Hepatocyte (in vitro differentiated cells): Measurements from ENCODE around the gene SUMF1. TPM values are rescaled to one million over a fixed set of nuclear protein-coding genes. Genes with fewer than 3 reads are reported as not detected.
"Not testable (repeated sequence)": the region's sequence is repeated elsewhere in the genome, so short reads cannot be mapped to it uniquely, and the experiment has no call there.

Experiments used
- DNase-seq: peaks from one replicate; pipeline ENCODE4 v3.0.0-alpha.2; 2016; ENCODE audit warnings: low spot score
- H2AFZ ChIP-seq: fragments of 200-600 bp; sonication (generic); 2 replicates; pipeline ENCODE4 v1.6.0; 2016; ENCODE audit warnings: antibody characterized with exemption, mild to moderate bottlenecking
- H3K27ac ChIP-seq: fragments of 200-600 bp; sonication (generic); 2 replicates; pipeline ENCODE4 v1.5.1; 2016; ENCODE audit warnings: mild to moderate bottlenecking
- H3K27me3 ChIP-seq: fragments of 200-600 bp; sonication (generic); 2 replicates; pipeline ENCODE4 v1.6.1; 2016
- H3K36me3 ChIP-seq: fragments of 200-600 bp; sonication (generic); replicated peaks from 2 replicates; pipeline ENCODE4 v1.5.1; 2016; ENCODE audit warnings: low read depth; ENCODE audit not compliant: insufficient read depth
- H3K4me1 ChIP-seq: fragments of 200-600 bp; sonication (generic); 2 replicates; pipeline ENCODE4 v1.5.1; 2016; ENCODE audit warnings: mild to moderate bottlenecking, moderate library complexity; ENCODE audit not compliant: insufficient read depth
- H3K4me2 ChIP-seq: fragments of 200-600 bp; sonication (generic); 2 replicates; pipeline ENCODE4 v1.6.0; 2016
- H3K4me3 ChIP-seq: fragments of 200-600 bp; sonication (generic); 2 replicates; pipeline ENCODE4 v1.5.1; 2016; ENCODE audit warnings: mild to moderate bottlenecking
- H3K79me2 ChIP-seq: fragments of 200-600 bp; sonication (generic); 2 replicates; pipeline ENCODE4 v1.6.0; 2017; ENCODE audit warnings: mild to moderate bottlenecking
- H3K9me2 ChIP-seq: fragments of 200-600 bp; sonication (generic); replicated peaks from 2 replicates; pipeline ENCODE4 v1.6.0; 2017; ENCODE audit warnings: mild to moderate bottlenecking; ENCODE audit not compliant: insufficient read depth
- H3K9me3 ChIP-seq: fragments of 200-600 bp; sonication (generic); 2 replicates; pipeline ENCODE4 v1.5.1; 2016; ENCODE audit warnings: low read depth, mild to moderate bottlenecking
- H4K20me1 ChIP-seq: fragments of 200-600 bp; sonication (generic); 2 replicates; pipeline ENCODE4 v1.6.0; 2016; ENCODE audit warnings: mild to moderate bottlenecking; ENCODE audit not compliant: insufficient read depth, poor library complexity, severe bottlenecking
- CTCF ChIP-seq: fragments of 200-600 bp; sonication (generic); IDR thresholded peaks from 2 replicates; pipeline ENCODE4 v1.5.1; 2016; ENCODE audit warnings: antibody characterized with exemption, mild to moderate bottlenecking; ENCODE audit not compliant: poor library complexity
- EZH2 ChIP-seq: fragments of 200-600 bp; sonication (generic); IDR thresholded peaks from 2 replicates; pipeline ENCODE4 v1.6.1; 2016; ENCODE audit warnings: antibody characterized with exemption, mild to moderate bottlenecking, borderline replicate concordance
- EZH2phosphoT487 ChIP-seq: fragments of 200-600 bp; sonication (generic); IDR thresholded peaks from one replicate; pipeline ENCODE4 v1.6.1; 2018; ENCODE audit warnings: antibody characterized with exemption, mild to moderate bottlenecking, low read depth, moderate library complexity; ENCODE audit not compliant: unreplicated experiment, severe bottlenecking
- WGBS: methylation state at CpG from one replicate; pipeline ENCODE4 v1.1.6; 2016; ENCODE audit warnings: low lambda C conversion rate; ENCODE audit errors: missing lambda C conversion rate; 5-methylcytosine and 5-hydroxymethylcytosine counted together
- polyA plus RNA-seq: library from polyadenylated mRNA; unstranded; fragments of >200 nt; fragmentation: Nextera tagmentation; extraction: Ambion mirVana; gene quantifications from 2 replicates; pipeline ENCODE4 v1.2.1, GENCODE V29; 2016
- total RNA-seq: library from RNA; depleted of rRNA; stranded (reverse); fragments of >200 nt; gene quantifications from 2 replicates; pipeline ENCODE4 v1.2.3, GENCODE V29; 2014

The SUMF1 gene
- total and polyA plus RNA-seq, 2 experiments from 2014 or later: 55.5 to 59.0 TPM

- WGBS: 36% methylated on average over 1 of the region's 1 CpG
- no peak overlapping the region for H2AFZ ChIP-seq
- no peaks in the 10 kb centered on the region for H3K4me1 ChIP-seq
- H3K4me2 ChIP-seq: no peak overlapping the region
- TF ChIP-seq CTCF (peak; percentile 4), EZH2phosphoT487 (no peak)
- H3K27me3 ChIP-seq: no peaks in the 10 kb centered on the region
- no peaks in the 10 kb centered on the region for H4K20me1 ChIP-seq
- H3K36me3 ChIP-seq: no peaks in the 10 kb centered on the region
- no peaks in the 10 kb centered on the region for H3K9me3 ChIP-seq
- no peak overlapping the region for H3K27ac ChIP-seq
- no peak overlapping the region for H3K4me3 ChIP-seq
- DNase-seq: no peak
- no peaks in the 10 kb centered on the region for H3K79me2 ChIP-seq
- H3K9me2 ChIP-seq: no peaks in the 10 kb centered on the region
Observed at GRCh38 chr3:4334548-4334947, 132.5 kb downstream of the SUMF1 start.

- no peaks in the 10 kb centered on the region for H3K79me2 ChIP-seq
- no peak for DNase-seq
- no peak overlapping the region for H3K4me2 ChIP-seq
- H3K9me3 ChIP-seq: no peaks in the 10 kb centered on the region
- H2AFZ ChIP-seq: no peak overlapping the region
- TF ChIP-seq EZH2 (no peak), CTCF (no peak), EZH2phosphoT487 (no peak)
- no peaks in the 10 kb centered on the region for H3K27me3 ChIP-seq
- no peaks in the 10 kb centered on the region for H3K4me1 ChIP-seq
- H3K4me3 ChIP-seq: no peak overlapping the region
- H3K27ac ChIP-seq: no peak overlapping the region
- H3K9me2 ChIP-seq: no peaks in the 10 kb centered on the region
- no peaks in the 10 kb centered on the region for H4K20me1 ChIP-seq
- 93% methylated on average over 3 of the region's 3 CpGs for WGBS
- no peaks in the 10 kb centered on the region for H3K36me3 ChIP-seq
Observed at GRCh38 chr3:4332991-4333390, 134.1 kb downstream of the SUMF1 start.

- Histone ChIP-seq H3K4me2 (no peak overlapping the region), H3K27me3 (no peaks in the 10 kb centered on the region), H3K4me3 (no peak overlapping the region), H2AFZ (no peak overlapping the region), H3K27ac (no peak overlapping the region), H3K9me3 (no peaks in the 10 kb centered on the region), H3K4me1 (no peaks in the 10 kb centered on the region), H3K79me2 (no peaks in the 10 kb centered on the region), H3K9me2 (no peaks in the 10 kb centered on the region), H3K36me3 (no peaks in the 10 kb centered on the region), H4K20me1 (no peaks in the 10 kb centered on the region)
- 86% methylated on average over 3 of the region's 3 CpGs for WGBS
- DNase-seq: no peak
- TF ChIP-seq EZH2: no peak
Observed at GRCh38 chr3:4332574-4332973, 134.5 kb downstream of the SUMF1 start.

- Histone ChIP-seq H3K36me3 (no peaks in the 10 kb centered on the region), H3K27me3 (no peaks in the 10 kb centered on the region), H3K79me2 (no peaks in the 10 kb centered on the region), H3K9me2 (no peaks in the 10 kb centered on the region), H3K27ac (no peak overlapping the region), H3K4me2 (no peak overlapping the region), H3K9me3 (peaks cover 2% of the 10 kb centered on the region), H2AFZ (no peak overlapping the region), H3K4me3 (no peak overlapping the region), H4K20me1 (no peaks in the 10 kb centered on the region), H3K4me1 (no peaks in the 10 kb centered on the region)
- WGBS: 100% methylated on average over 1 of the region's 1 CpG
- no peak for DNase-seq
- TF ChIP-seq EZH2: no peak
- TF ChIP-seq EZH2phosphoT487: no peak
- TF ChIP-seq CTCF: no peak
Observed at GRCh38 chr3:4332111-4332510, 135.0 kb downstream of the SUMF1 start.

- not testable (repeated sequence) for H3K4me1 ChIP-seq, H3K9me2 ChIP-seq, H3K36me3 ChIP-seq, H3K79me2 ChIP-seq, H3K27ac ChIP-seq, H3K4me2 ChIP-seq, H4K20me1 ChIP-seq, H3K27me3 ChIP-seq, H3K9me3 ChIP-seq, DNase-seq, H3K4me3 ChIP-seq, H2AFZ ChIP-seq
Observed at GRCh38 chr3:4329806-4330205, 137.3 kb downstream of the SUMF1 start.
